ENCODE data around the gene RAI1. TPM values are rescaled to one million over a fixed set of nuclear protein-coding genes. Genes with fewer than 3 reads are reported as not detected.

Gene RAI1
- total RNA-seq, 4 donors from 2014 or later: 20.3 to 46.1 (median 30.4) TPM

DNA sequence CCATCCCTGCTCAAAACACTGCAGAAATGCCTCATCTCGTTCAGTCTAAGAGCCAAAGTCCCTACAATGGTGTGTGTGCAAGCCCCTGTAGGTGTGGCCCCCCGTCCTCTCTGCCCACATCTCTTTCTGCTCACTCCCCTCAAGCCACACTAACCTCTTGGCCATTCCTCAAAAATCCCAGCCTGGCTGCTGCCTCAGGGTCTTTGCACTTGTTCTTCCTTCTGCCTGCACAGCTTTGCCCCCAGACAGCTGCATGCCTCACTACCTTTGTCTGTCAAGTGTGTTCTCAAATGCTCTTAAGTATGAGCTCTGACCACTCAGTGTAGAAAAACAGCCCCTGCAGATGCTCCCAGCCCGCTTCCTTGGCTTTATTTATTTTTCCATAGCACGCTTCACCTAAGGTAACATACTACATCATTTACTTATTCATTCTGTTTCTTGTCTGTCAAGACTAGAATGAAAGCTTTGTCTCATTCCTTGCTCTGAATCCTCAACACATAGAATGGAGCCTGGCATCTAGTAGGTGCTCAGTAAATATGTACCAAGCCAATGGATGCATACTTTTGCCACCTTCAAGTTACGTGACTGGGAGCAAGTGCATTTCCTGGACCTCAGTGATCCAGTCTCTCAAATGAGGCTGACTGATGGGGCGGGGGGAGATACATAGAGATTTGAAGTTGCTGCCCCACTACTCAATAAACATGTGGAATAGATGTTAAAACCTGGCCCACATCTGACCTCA lies 38.1 kb downstream of the RAI1 start:
- DNase-seq (ENCODE audit: low spot score in 2 of 2): no peak
- H3K27me3 ChIP-seq: no peaks in the 10 kb centered on the region
- TF ChIP-seq POLR2A (IDR thresholded peaks at IDR 0.05): no peak
- peaks cover 52% of the 10 kb centered on the region for H3K4me1 ChIP-seq
- WGBS: 83% methylated on average over 6 of the region's 6 CpGs
- H3K36me3 ChIP-seq: no peaks in the 10 kb centered on the region
- H3K4me3 ChIP-seq: no peak overlapping the region
- no peak overlapping the region for H3K27ac ChIP-seq
- no peaks in the 10 kb centered on the region for H3K9me3 ChIP-seq

DNA sequence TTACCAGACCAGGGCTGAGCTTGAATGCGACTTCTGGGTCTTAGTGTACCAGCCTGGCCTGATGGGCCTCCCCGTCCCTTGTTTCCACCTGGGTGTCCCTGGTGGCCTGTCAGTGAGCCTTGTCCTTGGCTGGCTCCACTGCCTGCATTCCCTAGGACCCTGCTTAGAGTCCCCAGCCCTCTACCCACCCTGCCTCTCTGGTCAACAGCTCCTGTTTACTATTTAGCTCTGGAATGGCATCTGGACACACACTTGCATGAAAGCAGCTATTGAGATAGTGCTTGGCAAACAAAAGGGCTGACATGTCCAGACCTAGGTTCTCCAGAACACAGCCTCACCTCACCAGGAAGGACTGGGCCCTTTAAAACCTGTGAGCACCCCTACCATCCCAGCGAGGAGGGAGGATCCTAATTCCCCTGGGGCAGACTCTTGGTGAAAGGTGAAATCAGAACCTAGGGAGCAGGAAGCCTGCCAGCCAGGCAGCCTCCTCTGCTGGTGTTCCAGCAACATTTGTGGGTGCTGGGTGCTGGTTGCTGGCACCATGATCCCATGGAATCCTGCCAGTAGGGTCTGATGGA lies 38.8 kb downstream of the RAI1 start:
- TF ChIP-seq, protein P1, sequence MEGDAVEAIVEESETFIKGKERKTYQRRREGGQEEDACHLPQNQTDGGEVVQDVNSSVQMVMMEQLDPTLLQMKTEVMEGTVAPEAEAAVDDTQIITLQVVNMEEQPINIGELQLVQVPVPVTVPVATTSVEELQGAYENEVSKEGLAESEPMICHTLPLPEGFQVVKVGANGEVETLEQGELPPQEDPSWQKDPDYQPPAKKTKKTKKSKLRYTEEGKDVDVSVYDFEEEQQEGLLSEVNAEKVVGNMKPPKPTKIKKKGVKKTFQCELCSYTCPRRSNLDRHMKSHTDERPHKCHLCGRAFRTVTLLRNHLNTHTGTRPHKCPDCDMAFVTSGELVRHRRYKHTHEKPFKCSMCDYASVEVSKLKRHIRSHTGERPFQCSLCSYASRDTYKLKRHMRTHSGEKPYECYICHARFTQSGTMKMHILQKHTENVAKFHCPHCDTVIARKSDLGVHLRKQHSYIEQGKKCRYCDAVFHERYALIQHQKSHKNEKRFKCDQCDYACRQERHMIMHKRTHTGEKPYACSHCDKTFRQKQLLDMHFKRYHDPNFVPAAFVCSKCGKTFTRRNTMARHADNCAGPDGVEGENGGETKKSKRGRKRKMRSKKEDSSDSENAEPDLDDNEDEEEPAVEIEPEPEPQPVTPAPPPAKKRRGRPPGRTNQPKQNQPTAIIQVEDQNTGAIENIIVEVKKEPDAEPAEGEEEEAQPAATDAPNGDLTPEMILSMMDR (IDR thresholded peaks at IDR 0.05): no peak
- TF ChIP-seq EP300 (IDR thresholded peaks at IDR 0.05) (no peak), POLR2AphosphoS5 (IDR thresholded peaks at IDR 0.05) (no peak), POLR2A (IDR thresholded peaks at IDR 0.05) (no peak)
- H3K27ac ChIP-seq: peak overlapping the region; percentile 25
- H3K4me1 ChIP-seq: peaks cover 53% of the 10 kb centered on the region
- no peak for DNase-seq (ENCODE audit: low spot score in 2 of 2)
- H3K4me3 ChIP-seq: no peak overlapping the region
- H3K27me3 ChIP-seq: no peaks in the 10 kb centered on the region
- 100% methylated on average over 2 of the region's 3 CpGs for WGBS
- no peaks in the 10 kb centered on the region for H3K9me3 ChIP-seq
- H3K36me3 ChIP-seq: no peaks in the 10 kb centered on the region

DNA sequence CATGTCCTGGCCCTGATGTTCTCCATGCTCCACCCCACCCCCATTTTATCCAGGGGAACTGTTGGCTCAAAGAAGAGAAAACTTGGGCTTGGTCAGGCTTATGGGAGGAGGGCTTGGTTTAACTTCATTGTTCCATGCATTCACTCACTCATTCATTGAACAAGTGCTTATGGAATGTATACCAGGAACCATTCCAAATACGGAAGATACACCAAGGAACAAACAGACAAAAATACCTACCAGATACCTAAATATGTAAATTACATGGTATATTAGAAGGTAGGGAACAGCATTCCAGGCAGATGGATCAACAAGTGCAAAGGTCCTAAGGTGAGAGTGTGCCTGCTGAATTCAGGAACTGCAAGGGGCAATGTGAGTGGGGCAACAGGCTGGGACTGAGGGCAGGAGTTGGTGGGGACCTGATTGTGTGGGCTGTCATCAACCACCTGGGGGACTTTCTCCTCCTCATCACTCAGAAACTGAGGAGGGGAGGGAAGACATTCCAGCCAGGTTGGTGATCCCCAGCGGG lies 39.9 kb downstream of the RAI1 start:
- Histone ChIP-seq H3K27ac (no peak overlapping the region), H3K4me1 (peaks cover 58% of the 10 kb centered on the region), H3K27me3 (no peaks in the 10 kb centered on the region), H3K4me3 (no peak overlapping the region), H3K36me3 (no peaks in the 10 kb centered on the region), H3K9me3 (no peaks in the 10 kb centered on the region)
- 91% methylated on average over 2 of the region's 2 CpGs for WGBS
- no peak for DNase-seq (ENCODE audit: low spot score in 2 of 2)
- TF ChIP-seq EP300 (IDR thresholded peaks at IDR 0.05) (no peak), POLR2A (IDR thresholded peaks at IDR 0.05) (no peak), POLR2AphosphoS5 (IDR thresholded peaks at IDR 0.05) (no peak)
- TF ChIP-seq, protein P1 (IDR thresholded peaks at IDR 0.05): no peak

DNA sequence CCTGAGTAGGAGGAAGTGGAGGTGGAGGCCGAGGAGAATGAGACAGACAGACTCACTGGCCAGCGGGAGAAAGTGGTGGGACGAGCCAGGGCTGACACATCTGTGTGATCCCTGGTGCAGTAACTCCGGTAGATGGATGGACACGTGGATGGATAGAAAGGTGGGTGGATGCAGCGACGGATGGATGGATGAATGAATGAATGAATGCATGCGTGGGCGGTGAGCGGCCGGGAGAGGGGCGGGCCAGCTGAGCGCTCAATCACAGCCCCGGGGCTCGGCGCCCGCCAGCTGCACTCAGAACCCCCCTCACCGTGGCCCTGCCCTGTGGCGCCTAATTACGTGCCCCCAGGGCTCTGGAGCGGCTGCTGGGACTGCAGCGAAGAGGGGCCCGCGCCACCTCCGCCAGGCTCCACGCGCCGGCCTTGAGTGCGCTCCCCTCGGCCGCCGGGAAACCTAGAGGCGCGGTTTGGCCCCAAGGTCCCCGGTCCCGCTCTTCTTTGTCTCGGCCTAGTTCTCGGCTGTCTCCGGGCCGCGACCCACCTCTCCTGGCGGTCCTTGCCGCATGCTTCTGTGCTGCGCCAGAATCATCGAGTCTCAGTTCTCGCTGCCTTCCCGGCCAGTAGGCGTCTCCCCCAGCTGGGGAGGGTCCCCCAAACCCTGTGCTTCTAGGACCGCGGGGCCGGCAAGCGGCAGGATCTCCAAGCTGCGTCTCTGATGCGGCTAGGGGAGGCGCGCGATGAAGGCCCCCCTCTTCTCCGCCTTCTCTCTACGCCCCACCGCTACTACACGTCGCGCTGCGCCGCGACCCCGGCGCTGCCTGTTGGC lies 41.0 kb downstream of the RAI1 start:
- Histone ChIP-seq H3K4me1 (peaks cover 58% of the 10 kb centered on the region), H3K4me3 (peak overlapping the region; percentile 47), H3K9me3 (no peaks in the 10 kb centered on the region), H3K27ac (no peak overlapping the region), H3K36me3 (no peaks in the 10 kb centered on the region), H3K27me3 (no peaks in the 10 kb centered on the region)
- no peak for TF ChIP-seq POLR2A (IDR thresholded peaks at IDR 0.05)
- TF ChIP-seq EP300 (IDR thresholded peaks at IDR 0.05): no peak
- TF ChIP-seq, protein P1 (IDR thresholded peaks at IDR 0.05): no peak
- no peak for TF ChIP-seq POLR2AphosphoS5 (IDR thresholded peaks at IDR 0.05)
- no peak for DNase-seq (ENCODE audit: low spot score in 2 of 2)
- 59% methylated on average over 51 of the region's 68 CpGs for WGBS

DNA sequence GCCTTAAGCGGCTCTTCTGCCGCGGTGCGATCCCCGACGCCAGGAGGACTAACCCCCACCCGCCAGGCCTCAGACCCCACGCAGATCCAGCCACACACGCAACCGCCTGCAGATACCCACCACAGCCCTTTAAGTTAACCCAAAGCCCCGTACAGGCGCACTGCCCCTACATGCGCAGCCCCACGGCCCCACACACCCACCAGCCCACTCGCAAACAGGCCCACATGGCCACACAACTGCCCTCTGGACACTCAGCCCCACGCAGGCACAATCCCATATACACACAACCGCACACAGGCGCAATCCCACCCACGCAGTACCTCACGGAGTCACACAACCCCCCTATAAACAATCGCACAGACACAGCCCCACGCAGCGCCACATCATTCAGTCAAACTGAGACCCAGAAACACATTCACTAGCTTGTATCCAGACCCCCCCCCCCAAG lies 41.7 kb downstream of the RAI1 start:
- TF ChIP-seq POLR2AphosphoS5 (IDR thresholded peaks at IDR 0.05): no peak
- TF ChIP-seq, protein P1 (IDR thresholded peaks at IDR 0.05): no peak
- no peak for TF ChIP-seq POLR2A (IDR thresholded peaks at IDR 0.05)
- Histone ChIP-seq H3K9me3 (no peaks in the 10 kb centered on the region), H3K36me3 (no peaks in the 10 kb centered on the region), H3K27me3 (no peaks in the 10 kb centered on the region), H3K4me1 (peaks cover 64% of the 10 kb centered on the region), H3K27ac (no peak overlapping the region), H3K4me3 (peak overlapping the region; percentile 47)
- 44% methylated on average over 19 of the region's 23 CpGs for WGBS
- no peak for DNase-seq (ENCODE audit: low spot score in 2 of 2)

Data from suprapubic skin (tissue), 4 donors.